ENCODE results near the gene MEG3.

Gene MEG3

DNA sequence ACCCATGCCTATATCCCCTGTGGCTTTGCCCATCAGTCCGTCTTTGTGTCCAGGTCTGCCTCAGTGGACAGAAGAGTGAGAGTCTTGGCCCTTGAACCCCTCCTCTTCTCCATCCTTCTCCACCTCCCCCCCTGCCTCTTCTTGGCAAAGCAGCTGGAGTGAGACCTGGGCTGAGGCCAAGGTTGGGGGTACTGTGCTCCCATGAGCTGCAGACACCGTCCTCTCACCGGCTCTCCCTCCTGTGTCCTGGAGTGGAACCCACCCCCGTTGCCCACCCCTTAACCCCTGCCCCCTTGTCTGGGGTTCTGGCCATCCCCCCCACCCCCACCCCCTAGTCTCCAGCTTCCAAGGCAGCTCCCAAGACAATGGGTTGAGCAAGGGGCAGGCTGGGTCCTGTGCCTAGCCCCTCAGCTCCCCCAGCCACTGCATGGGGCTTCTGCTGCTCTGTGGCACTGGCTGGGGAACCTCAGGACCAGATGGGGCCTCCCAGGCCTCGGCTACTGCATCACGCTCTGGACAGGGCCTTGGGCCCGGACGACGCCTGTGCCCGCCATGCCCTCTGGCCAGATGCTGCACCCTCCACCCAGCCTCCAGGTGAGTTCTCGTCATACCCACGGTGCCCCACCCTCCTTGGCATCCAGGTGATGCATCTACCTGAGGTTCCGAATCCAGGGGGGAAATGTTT lies 41.9 kb downstream of the MEG3 start:
- no peak for DNase-seq

DNA sequence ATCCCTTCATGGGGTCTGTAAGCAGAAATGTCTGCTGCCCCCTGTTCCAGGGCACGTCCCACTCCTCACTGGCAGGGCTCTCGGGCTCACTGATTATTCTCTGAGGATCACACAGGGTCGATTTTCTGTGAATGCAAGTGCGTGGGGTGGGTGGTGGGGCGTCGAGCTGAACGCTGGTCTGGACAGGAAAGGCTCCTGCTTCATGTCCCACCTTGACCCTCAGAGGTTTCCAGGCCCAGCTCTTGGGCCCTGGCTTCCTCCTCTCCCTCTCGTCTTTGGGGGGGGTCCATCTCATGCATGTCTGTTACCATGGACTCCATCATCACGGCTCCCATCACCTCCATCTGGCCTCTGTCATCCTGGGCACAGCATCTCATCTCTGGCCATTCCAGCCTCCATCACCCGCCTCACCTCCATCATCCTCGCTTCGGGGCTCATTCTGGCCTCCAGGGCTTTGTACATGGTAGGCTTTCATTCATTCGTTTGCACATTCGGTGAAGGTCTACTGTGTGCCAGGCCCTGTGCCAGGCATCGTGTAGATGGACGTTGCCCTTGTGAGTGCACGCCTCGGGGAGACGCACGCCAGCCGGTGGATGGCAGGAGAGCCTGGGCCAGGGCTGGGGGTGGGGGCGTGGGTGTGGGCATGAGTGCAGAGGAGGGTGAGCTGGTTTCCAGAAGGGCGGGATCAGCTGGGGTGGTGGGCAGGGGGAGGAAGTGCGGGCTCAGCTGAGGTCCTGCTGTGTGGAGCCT lies 42.9 kb downstream of the MEG3 start:
- DNase-seq, result no peak

DNA sequence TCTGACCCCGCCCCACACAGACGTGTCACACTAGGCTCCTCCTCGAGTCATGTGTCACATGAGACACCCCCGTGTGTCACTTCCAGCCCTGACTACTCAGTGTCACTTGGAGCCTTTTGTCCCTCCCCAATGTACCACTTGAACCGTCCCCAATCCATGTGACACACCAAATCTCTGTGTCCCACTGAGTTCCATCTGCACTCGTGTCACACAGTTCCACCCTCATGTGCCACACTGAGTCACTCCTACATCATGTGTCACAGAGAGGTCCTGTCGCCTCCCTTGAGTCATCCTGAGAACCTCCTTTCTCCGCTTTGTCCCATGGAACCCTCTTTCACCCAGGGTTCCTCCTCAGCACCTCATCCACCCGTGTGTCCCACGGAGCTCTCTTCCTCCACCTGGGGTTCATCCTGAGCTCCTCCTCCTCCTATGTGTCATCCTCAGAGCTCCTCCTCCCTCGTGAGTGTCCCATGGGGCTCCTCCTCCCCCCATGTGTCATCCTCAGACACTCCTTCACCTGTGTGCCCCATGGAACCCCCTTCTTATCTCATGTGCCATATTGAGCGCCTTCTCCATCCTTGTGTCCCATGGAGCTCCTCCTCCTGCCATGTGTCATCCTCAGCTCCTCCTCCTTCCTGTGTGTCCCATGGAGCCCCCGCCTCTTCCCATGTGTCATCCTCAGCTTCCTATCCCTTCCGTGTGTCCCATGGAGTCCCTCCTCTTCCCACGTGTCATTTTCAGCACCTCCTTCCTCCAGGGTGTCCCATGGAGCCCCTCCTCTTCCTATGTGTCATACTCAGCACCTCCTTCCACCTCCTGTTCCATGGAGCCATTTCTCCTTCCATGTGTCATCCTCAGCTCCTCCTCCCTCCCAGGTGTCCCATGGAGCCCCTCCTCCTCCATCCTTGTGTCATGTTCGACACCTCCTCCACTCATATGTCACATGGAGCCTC lies 45.6 kb downstream of the MEG3 start:
- no peak for DNase-seq

DNA sequence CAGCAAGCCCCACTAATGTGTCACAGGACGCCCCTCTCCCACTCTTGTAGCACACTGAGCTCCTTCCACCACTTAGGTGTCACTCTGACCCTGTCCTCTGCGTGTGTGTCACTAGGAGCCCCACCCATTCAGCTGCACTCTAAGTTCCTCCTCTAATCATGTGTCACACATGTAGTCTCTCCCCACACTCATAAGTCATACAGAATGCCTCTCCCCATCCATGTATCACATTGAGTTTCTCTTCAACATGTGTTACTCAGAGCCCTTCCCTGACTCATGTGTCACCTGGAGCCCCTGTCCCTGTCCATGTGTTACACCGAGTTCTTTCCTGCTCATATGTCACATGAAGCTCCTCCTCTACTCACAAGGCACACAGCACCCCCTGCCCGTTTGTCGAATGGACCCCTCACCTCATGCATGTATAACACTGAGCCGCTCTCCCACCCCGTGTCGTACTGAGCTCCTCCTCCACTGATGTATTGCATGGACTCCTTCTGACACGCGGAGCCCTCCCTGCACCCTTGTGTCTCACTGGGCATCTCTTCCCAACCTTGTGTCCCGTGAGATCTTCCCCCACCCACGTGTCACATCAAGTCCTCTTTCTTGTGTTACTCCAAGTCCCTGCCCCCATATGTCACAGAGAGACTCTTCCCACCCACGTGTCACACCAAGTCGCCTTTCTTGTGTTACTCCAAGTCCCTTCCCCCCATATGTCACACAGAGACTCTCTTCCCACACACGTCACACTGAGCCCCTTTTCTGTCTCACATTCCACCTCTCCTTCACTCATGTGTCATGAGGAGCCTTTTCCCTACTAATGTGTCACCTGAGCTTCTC lies 46.6 kb downstream of the MEG3 start:
- DNase-seq, result no peak

DNA sequence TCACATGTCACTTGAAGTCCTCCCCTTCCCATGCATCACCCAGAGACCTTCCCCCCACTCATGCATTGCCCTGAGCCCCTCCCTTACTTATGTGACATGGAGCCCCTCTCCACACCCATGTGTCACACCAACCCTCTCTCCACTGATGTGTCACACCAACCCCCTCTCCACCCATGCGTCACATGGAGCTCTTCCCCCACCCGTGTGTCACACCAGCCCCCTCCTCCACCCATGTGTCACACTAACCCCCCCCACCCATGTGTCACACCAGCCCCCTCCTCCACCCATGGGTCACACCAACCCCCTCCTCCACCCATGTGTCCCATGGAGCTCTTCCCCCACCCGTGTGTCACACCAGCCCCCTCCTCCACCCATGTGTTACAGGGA lies 47.2 kb downstream of the MEG3 start:
- no peak for DNase-seq

DNA sequence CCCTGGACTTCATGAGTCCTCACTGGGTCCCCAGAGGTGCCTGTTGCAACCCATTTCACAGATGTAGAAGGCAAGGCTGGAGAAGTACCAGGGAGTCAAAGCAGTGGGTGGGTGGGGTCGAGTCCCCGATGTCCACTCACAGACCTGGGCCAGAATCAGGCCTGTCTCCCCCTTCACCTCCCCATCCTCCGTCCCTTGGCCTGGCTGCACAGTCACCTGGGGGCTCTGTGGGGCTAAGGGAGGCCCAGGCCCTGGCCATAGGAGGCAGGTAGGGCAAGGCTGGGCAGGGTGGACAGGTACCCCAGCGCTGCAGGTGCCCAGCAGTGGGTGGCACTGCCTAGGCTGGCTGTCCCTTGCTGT lies 48.1 kb downstream of the MEG3 start:
- DNase-seq, result no peak

DNA sequence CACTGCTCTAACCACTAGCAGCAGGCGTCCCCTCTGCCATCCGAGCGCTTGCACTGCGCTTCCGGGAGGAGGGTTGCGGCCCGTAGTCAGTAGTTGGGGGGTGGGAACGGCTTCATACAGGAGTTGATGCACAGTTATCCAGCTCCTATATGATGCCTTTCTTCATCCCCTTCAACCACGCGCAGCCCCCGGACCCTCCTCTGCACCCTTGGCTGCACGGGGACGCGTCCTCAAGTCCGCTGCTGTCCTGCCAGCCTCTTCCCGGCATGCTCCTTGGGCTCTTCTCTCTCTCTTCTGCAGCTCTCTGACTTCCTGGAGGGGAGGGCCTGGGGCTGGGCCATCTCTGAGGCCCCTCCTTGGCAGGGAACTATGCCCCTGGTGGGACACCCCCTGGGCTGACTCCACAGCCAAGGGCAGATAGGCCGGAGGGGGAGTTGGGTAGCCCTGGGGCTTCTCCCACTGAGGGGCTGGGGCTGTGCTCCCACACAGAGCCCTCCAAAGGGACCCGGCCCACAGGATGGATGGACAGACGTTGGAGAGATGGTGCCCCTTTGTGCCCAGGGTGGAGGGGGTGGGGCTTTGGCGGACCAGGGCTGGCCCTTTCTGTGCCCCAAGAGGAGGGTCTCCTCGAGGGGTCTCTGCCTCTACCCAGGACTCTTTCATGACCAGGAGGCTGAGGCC lies 48.6 kb downstream of the MEG3 start:
- DNase-seq, result no peak

DNA sequence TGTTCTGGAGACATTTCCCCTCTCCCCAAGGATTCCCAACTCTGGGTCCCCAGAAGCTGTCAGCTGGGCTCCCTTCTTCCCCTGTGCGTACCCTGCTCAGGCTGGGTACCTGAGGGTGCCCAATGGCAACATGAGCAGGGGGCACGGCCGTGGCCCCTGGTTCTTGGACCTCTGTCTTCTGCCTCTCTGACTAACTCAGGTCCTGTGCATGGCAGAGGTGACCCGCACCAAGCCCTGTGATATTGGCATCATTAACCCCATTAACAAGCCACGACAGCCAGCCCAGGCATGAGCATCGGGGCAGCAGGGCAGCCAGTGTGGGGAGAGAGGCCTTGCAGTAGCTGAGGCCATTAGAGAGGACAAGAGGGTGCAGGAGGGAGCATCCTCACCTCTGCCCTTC lies 49.2 kb downstream of the MEG3 start:
- no peak for DNase-seq

DNA sequence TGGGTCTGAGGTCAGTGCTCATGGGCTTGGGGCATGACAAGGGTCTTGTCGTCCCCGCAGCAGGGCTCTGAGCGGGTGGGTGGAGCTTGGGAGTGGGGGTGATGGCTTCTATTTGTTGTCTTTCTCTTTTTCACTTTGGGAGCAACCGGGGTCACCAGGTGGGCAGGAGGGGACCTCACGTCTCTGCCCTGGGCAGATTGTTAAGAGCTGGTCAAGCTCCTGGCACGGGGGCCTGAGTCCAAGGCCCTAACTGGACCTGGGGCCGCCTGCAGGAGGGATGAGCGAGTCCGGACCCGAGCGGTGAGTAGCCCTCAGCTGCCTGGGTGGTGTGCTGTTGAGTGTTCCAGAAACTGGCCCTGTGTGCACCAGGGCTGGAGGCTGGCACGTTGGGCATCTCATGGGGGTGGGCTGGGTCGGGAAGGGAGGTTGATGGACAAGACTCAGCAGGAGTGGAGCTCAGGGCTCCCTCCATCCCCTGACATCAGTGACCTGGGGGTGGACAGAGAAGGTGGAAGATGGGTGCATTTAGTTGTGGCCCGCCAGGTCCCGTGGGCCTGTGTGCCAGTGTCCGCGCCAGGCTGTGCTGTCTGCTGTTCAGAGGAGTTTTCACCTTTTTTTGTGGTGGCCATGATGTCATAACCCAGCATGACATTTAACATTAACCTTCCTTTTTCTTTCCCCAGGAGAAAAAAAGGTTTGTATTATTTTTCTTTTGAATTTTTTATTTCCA lies 50.1 kb downstream of the MEG3 start:
- no peak for DNase-seq

DNA sequence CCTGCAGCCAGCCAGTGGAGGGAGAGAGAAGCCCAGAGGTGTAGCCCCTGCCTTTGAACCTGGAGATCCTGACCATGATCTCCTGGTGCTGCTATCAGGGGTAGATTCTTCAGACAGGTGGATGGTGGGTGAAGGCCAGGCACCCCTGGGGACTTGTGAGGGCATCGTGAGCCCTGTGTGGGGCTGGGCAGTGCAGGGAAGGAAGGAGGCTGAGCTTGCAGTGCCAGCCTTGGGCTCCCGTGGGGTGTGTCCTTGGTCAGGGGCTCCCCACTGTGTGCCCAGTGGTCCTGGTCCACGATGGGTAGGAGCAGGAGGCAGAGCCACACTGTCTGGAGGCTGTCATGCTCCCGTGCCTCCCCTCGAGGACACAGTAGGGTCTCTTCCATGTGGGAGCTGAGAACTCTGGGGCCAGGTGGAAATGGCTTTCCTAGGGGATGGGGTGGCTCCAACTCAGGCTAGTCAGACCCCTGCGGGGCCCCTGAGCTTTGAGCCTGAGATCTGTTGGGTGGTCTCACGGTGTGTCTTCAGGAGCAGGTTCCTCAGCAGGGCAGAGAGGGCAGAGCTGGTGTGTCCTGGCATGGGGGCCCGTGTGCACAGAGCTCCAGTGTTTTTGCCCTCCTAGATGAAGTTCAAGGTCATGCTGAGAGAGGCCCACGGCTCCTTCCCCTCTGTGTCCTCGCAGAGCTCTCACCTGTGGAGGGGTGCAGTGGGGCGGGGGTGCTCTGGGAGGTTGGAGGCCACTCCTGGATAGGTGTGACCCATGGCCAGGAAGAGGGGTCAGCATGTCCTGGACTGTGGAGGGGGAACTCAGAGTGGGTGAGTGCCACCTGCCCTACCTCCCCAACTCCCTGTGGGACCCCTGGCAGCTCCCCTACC lies 52.6 kb downstream of the MEG3 start:
- DNase-seq, result no peak

DNA sequence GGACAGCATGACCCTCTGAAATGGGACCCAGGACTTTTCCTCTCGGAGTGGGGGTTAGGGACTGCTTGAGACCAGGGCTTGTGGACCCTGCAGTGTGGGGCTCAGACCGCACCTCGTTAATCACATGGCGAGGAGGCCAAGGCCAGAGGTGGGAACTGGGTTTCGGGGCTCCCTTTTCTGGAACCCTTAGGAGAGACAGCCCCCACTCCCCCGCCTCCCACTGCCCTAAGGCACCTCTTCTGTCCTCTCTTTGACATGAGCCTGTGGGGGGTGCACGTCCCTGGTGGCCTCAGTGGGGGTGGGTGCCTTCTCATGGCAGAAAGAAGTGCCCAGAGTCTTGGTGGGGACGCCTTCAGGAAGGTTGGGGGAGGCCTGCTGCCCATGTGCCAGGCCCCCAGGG lies 53.3 kb downstream of the MEG3 start:
- DNase-seq, result no peak

DNA sequence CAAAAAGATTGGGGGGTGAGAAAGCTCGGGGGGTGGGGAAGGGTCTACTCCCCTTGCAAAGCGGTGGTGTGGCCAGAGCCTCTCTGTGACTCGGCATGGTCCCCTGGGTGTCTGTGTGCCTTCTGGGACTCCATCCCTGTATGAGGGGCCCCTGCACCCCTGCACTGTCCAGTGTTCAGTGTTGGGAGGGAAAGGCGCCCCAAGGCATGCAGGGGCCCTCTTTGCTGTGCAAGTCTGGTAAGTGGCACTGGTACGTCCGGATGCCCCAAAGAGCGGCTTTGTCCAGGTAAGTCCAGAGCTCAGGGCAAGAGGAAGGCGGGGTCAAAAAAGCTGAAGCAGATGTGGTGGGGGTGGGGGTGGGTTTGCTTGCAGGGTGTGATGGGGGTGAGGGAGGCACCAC lies 53.9 kb downstream of the MEG3 start:
- no peak for DNase-seq

DNA sequence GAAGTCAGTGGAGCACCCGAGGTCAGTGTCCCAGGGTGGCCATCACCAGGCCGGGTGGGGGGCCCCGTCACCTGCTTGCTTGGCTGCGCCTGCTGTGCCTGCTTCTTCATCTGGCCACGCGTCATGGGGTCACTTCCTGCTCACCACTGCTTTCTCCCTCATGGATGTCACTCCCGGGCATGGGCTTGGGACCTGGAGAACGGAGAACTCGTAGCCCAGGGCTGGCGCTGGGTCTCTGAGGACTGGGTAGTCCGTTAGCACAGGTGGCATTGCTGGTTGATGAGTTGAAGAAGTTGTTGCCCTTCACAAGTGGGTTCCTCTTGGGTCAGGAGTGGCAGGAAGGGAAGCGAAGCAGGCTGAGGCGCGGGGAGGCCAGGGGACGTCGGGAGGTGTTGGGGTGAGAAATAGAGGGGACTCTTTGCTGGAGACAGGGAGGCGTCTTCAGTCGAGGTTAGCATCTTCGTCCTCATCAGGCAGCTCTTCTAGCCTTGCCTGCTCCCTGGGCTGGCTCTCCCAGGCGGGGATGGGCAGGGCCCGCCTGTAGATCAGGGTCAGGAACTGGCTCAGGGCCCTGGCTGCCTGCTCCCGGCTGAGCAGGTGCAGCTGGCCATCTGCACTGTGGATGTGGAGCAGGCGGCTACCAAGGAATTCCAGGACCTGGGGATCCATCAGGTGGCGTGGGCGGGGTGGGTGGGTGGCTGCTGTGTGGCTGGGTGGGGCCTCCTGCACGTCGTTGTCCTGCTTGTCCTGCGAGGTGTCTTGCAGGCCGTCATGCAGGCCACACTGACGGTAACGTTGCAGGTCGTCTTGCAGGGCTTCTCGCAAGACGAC lies 54.6 kb downstream of the MEG3 start:
- DNase-seq, result no peak

DNA sequence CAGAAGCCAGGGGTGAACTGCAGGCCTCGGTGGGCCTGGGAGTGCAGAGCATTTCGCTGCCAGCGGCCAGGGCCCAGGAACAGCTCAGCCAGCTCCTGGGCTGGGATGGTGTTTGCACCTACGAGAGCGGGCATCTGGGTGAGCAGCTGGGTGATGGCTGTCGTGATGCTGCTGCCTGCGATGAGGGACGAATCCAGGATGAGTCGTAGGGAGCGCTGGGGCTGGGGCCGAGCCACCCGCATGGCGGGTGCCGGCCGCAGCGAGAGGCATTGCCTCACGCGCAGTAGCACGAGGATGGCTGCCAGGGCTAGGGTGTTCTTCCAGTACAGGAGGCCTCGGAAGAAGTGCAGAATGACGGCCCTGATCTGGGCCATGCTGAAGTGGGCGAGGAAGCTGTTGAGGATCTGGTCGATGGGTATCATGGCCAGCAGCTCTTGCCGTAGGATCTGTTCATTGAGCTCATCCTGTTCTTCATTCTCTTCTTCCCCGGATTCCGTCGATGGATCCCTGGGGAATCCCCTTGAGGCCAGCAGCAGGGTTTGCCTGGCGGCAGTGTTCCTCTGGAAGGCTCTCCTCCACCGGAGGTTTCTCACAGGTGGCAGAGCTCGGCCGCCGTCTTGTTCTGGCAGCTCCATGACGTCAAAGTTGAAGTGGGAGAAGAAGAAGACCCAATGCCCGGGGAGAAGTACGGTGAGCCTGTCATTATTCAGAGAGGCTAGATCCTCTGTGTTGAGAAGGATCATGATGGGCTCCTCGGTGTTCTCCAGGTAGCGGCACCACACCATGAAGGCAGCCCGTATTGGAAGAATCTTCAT lies 55.5 kb downstream of the MEG3 start:
- no peak for DNase-seq

DNA sequence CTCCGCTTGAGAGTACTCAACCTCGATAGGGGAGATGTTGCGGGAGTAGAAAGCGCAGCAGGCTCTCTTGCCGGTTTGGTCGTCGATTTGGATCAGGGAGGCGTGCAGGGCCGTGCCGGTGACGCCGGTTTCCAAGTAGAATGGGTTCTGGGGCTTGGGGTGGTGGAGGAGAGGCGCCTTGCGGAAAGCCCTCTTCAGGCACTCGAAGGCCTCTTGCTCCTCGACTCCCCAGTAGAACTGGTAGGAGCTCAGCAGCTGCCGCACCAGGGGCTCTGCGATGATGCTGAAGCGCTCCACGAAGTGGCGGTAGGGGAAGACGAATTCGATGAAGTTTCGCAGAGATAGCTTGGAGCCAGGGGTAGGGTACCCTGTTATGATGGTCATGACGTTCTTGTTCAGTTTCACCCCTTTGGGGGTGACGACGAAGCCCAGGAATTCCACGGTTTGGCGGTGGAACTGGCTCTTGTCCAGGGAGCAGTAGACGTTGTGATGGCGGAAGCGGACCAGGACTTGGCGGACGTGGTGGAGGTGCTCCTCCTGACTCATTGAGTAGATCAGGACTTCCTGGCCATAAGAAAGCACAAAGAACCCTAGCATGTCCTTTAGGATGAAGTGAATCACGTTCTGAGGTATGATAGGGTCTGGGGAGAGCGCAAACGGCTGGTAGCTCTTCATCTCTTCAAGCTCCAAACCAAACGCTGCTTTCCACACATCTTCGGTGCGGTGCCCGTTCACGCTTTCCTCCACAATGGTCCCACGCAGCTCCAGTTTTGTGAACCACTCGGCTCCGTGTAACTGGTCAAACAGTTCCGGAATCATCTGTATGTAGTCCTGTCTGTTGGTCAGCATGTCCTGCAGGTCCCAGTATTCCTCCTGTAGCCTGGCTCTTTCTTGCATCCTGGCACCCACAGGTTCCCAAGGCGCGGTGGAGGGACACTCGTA lies 56.4 kb downstream of the MEG3 start:
- no peak for DNase-seq

DNA sequence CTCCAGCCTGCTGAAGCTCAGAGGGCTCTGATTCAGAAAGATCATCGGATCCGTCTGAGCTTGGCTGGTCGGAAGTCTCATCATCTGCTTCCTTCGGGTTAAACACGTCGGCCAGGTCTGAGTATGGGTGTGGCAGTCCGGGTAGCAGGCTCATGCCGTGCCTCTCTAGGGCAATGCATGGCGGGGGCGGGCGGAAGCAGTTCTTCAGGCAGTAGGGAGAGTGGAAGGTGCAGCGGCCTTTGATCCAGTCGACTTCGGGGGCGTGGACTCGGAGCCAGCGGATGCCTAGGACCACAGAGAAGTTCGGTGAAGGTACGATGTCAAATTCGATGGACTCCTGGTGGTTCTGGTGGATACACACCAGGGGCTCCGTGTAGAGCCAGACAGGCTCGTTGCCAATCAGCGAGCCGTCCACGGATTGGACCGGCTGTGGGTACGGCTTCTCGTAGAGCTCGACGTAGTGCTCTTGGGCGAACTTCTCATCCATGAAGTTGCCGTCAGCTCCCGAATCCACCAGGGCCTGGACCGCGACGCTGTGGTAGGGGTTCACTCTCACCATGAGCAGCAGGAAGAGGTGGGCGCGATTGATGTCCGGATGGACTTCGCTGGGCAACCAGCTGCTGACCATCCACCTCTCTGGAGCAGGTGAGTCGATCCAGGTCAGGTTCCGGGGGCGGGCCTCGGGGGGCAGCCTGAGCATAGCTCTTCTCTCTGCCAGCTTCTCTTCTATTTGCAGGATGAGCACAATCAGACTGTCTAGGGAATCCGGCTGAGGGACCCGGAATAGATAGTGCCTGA lies 57.3 kb downstream of the MEG3 start:
- no peak for DNase-seq

DNA sequence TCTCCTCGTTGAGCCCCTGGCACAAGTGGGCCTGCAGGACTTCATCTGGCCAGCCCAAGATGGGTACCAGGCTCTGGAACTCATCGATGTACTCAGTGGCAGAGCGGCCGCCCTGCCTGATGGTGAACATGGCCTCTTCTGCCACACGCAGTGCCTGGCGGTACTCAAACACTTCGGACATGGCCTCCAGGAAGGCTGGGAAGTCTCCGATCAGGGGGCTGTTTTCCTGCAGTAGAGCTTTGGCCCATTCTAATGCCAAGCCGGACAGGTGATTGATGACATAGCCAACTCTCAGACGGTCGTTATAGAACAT lies 57.8 kb downstream of the MEG3 start:
- no peak for DNase-seq
